Measurements from ENCODE around the gene SKIC2.
"Not testable (repeated sequence)": the region's sequence is repeated elsewhere in the genome, so short reads cannot be mapped to it uniquely, and the experiment has no call there.

Gene SKIC2

GRCh38 chr6:31958741-31959739 is at the start of gene SKIC2, which contains the start of gene NELFE:
Gene SKIC2, plus strand, starts transcription at chr6:31959175. Its CDS starts 18 bp downstream, at chr6:31959193.
Gene NELFE, minus strand, starts transcription at chr6:31958971. Its CDS starts 525 bp downstream, at chr6:31958446.
- no peak for TF ChIP-seq JUND (IDR thresholded peaks at IDR 0.05; ENCODE audit: low read depth)
- in situ Hi-C loops (cut with HindIII; ENCODE audit: low pct_unique_long_range_greater_than_20kb, low sequenced_read_pairs): no loop called here

DNA sequence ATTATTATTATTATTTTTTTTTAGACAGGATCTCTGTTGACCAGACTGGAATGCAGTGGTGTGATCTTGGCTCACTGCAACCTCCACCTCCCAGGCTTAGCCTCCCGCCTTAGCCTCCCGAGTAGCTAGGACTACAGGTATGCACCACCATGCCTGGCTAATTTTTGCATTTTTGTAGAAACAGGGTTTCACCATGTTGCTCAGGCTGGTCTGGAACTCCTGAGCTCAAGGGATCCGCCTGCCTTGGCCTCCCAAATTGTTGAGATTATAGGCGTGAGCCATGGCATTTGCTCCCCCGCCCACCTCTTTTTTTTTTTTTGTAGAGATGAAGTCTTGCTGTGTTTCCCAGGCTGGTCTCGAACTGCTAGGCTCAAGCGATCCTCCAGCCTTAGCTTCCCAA is 49.7 kb upstream of the SKIC2 start:
- in situ Hi-C loops (cut with HindIII; ENCODE audit: low pct_unique_long_range_greater_than_20kb, low sequenced_read_pairs); DNase-seq (ENCODE audit: low read depth in 1 of 2, low spot score in 1 of 2): not testable (repeated sequence)

More at GRCh38 chr6:31958741-31959739, at the start of gene SKIC2, which contains the start of gene NELFE:
- DNase-seq (ENCODE audit: low read depth in 1 of 2, low spot score in 1 of 2): peak; percentile 98

GRCh38 chr6:31911826-31912585 is 47.0 kb upstream of the SKIC2 start:
- DNase-seq (ENCODE audit: low read depth in 1 of 2, low spot score in 1 of 2): no peak
- in situ Hi-C loops (cut with HindIII; ENCODE audit: low pct_unique_long_range_greater_than_20kb, low sequenced_read_pairs): no loop called here
- TF ChIP-seq JUND (IDR thresholded peaks at IDR 0.05; ENCODE audit: low read depth): no peak

DNA sequence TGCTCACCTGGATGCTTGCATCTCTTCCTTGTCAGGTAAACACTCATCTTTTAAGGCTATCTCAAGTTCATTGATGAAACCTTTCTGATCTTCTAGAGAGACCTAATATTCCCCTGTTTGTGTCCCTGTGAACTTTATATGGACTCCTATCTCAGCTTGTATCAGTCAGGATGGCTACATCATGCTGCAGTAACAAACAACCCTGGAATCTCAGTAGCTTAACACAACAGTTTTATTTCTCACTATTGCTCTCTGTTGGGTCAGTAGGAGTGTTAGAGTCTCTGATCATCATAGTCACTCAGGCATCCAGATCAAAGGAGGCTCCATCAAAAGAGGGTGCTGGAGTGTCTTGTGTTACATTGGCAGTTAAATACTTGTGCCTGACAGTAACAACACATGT is 43.6 kb upstream of the SKIC2 start:
- in situ Hi-C loops (cut with HindIII; ENCODE audit: low pct_unique_long_range_greater_than_20kb, low sequenced_read_pairs): no loop called here

DNA sequence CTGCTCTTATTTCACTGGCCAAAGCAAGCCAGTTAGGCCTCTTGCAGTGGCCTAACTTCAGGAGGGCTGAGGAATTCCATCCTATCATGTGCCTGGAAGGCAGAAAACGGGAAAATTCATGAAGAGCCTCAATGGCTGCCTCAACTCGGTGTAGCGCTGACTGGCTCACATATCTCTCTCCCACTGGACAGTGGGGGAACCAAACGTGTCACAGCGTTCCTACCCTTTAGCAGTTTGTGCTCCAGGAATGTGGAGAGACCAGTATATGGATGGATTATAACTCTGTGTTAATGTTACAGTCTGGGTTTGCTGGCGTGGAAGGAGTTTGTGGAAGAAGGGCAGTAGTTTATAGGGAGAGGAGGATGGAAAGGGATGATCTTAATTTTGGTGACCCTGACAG is 43.2 kb upstream of the SKIC2 start:
- in situ Hi-C loops (cut with HindIII; ENCODE audit: low pct_unique_long_range_greater_than_20kb, low sequenced_read_pairs): no loop called here
- no peak for TF ChIP-seq JUND (IDR thresholded peaks at IDR 0.05; ENCODE audit: low read depth)
- DNase-seq (ENCODE audit: low read depth in 1 of 2, low spot score in 1 of 2): peak in 1 of 2 experiments; percentile 72

More for the DNA sequence above, 43.6 kb upstream of the SKIC2 start:
- no peak for TF ChIP-seq JUND (IDR thresholded peaks at IDR 0.05; ENCODE audit: low read depth)
- no peak for DNase-seq (ENCODE audit: low read depth in 1 of 2, low spot score in 1 of 2)

DNA sequence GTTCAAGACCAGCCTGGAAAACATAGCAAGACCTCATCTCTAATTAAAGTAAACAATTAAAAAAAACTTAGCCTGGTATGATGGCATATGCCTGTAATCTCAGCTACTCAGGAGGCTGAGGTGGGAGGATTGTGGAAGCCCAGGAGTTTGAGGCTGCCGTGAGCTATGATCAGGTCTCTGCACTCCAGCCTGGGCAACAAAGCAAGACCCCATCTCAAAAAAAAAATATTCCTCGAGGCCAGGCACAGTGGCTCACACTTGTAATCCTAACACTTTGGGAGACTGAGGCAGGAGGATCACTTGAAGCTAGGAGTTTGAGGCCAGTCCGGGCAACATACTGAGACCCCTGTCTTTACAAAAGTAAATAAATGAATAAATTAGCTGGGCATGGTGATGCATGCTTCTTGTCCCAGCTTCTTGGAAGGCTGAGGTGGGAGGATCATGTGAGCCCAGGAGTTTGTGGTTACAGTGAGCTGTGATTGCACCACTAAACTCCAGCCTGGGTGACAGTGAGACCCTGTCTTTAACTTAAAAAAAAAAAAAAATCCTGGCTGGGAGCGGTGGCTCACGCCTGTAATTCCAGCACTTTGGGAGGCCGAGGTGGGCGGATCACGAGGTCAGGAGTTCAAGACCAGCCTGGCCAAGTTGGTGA is 40.8 kb upstream of the SKIC2 start:
- in situ Hi-C loops (cut with HindIII; ENCODE audit: low pct_unique_long_range_greater_than_20kb, low sequenced_read_pairs): no loop called here
- no peak for DNase-seq (ENCODE audit: low read depth in 1 of 2, low spot score in 1 of 2)
- TF ChIP-seq JUND (IDR thresholded peaks at IDR 0.05; ENCODE audit: low read depth): no peak

- DNase-seq (ENCODE audit: low read depth in 1 of 2, low spot score in 1 of 2): peak in 1 of 2 experiments; percentile 45
- TF ChIP-seq JUND (IDR thresholded peaks at IDR 0.05; ENCODE audit: low read depth): no peak
- in situ Hi-C loops (cut with HindIII; ENCODE audit: low pct_unique_long_range_greater_than_20kb, low sequenced_read_pairs): no loop called here
These were observed 39.2 kb upstream of the SKIC2 start for GRCh38 chr6:31919624-31920303.

GRCh38 chr6:31920811-31921210 is 38.2 kb upstream of the SKIC2 start:
- in situ Hi-C loops (cut with HindIII; ENCODE audit: low pct_unique_long_range_greater_than_20kb, low sequenced_read_pairs): no loop called here

DNA sequence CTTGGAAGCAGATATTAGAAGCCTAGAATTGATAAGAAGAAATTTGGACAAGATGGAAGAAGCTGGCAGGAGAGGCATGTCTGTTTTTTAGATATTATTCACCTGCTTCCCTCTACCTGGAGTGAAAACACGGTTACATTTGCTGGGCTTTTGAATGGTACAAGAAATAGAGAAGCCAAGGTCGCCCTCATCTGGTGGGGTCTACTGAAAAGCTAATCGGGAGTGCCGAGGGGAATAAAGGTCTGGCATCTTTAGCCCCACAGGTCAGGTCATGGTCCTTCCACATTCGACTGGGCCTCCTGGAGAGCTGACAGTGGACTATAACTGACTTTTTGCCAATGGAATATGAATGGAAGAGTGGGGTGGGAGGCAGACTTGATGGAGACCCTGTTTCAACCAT is 36.0 kb upstream of the SKIC2 start:
- no peak for TF ChIP-seq JUND (IDR thresholded peaks at IDR 0.05; ENCODE audit: low read depth)
- DNase-seq (ENCODE audit: low read depth in 1 of 2, low spot score in 1 of 2): peak in 1 of 2 experiments; percentile 36
- in situ Hi-C loops (cut with HindIII; ENCODE audit: low pct_unique_long_range_greater_than_20kb, low sequenced_read_pairs): no loop called here

More at GRCh38 chr6:31920811-31921210, 38.2 kb upstream of the SKIC2 start:
- no peak for TF ChIP-seq JUND (IDR thresholded peaks at IDR 0.05; ENCODE audit: low read depth)
- DNase-seq (ENCODE audit: low read depth in 1 of 2, low spot score in 1 of 2): no peak

- DNase-seq (ENCODE audit: low read depth in 1 of 2, low spot score in 1 of 2): no peak
- no peak for TF ChIP-seq JUND (IDR thresholded peaks at IDR 0.05; ENCODE audit: low read depth)
- in situ Hi-C loops (cut with HindIII; ENCODE audit: low pct_unique_long_range_greater_than_20kb, low sequenced_read_pairs): no loop called here
These were observed 31.6 kb upstream of the SKIC2 start, which contains the start of gene C2 for GRCh38 chr6:31927242-31927862. Gene C2, plus strand, starts transcription at chr6:31927717. Its CDS starts 36 bp downstream, at chr6:31927753.

Measured in T47D (cell line).